B cell (primary cell): ENCODE data around the gene HOXA5. TPM values are rescaled to one million over a fixed set of nuclear protein-coding genes. Genes with fewer than 3 reads are reported as not detected.

Experiments
- ATAC-seq: fragments of 200-7000 bp; cut with Tn5 transposase; one replicate; pipeline ENCODE4 v1.10.0; 2021; ENCODE audit warnings: low read depth, mild to moderate bottlenecking, moderate number of reproducible peaks, moderate library complexity
- CTCF ChIA-PET: fragments of 350-600 bp; sonication (Branson Sonifier 250); formaldehyde crosslinking; loops from one replicate; lab custom pipeline; 2021; ENCODE audit warnings: antibody characterized with exemption, inconsistent platforms; lab: Charles Lee
- POLR2A ChIA-PET: fragments of 350-600 bp; sonication (Branson Sonifier 250); formaldehyde crosslinking; loops from one replicate; lab custom pipeline; 2021; ENCODE audit warnings: antibody characterized with exemption; lab: Charles Lee
- DNase-seq: peaks from one replicate; pipeline ENCODE4 v3.0.0; 2013
- H2AFZ ChIP-seq: 2 replicates; pipeline ENCODE4 v1.6.1; 2012; ENCODE audit warnings: mild to moderate bottlenecking, low read depth, low read length; ENCODE audit not compliant: insufficient read depth, poor library complexity, severe bottlenecking
- H3K27ac ChIP-seq, 2 donors: 1 replicate in 1 of 2; 2 replicates in 1 of 2; pipeline ENCODE4 v1.5.1; 2012 to 2013; ENCODE audit warnings: low read length in 2 of 2, mild to moderate bottlenecking in 2 of 2, moderate library complexity in 1 of 2
- H3K27me3 ChIP-seq, 4 experiments: fragments of 200-600 bp in 1 of 4; sonication (generic) in 1 of 4; replicated peaks in 1 of 4; 1 replicate in 2 of 4; 2 replicates in 2 of 4; pipeline versions ENCODE4 v1.6.1 to v1.7.0; 2013 to 2016; ENCODE audit warnings: low read length in 3 of 4, mild to moderate bottlenecking in 2 of 4, mixed read lengths in 1 of 4, moderate library complexity in 1 of 4; ENCODE audit not compliant: insufficient read depth in 4 of 4, control insufficient read depth in 3 of 4; ENCODE audit errors: control extremely low read depth in 1 of 4
- H3K36me3 ChIP-seq, 2 experiments: replicated peaks in 1 of 2; 1 replicate in 1 of 2; 2 replicates in 1 of 2; pipeline versions ENCODE4 v1.6.1 to v1.7.1; 2013; ENCODE audit warnings: low read length in 1 of 2; ENCODE audit not compliant: insufficient read depth in 2 of 2, control insufficient read depth in 1 of 2; ENCODE audit errors: control extremely low read depth in 1 of 2, extremely low read depth in 1 of 2
- H3K4me1 ChIP-seq, 2 donors: fragments of 200-600 bp in 1 of 2; sonication (generic) in 1 of 2; 1 replicate in 1 of 2; 2 replicates in 1 of 2; pipeline versions ENCODE4 v1.5.1 to v1.6.1; 2013 to 2017; ENCODE audit warnings: low read length in 2 of 2; ENCODE audit not compliant: control insufficient read depth in 2 of 2, insufficient read depth in 2 of 2
- H3K4me2 ChIP-seq: replicated peaks from 2 replicates; pipeline ENCODE3; 2012; ENCODE audit warnings: mild to moderate bottlenecking, low read depth, low read length; ENCODE audit not compliant: poor library complexity, severe bottlenecking
- H3K4me3 ChIP-seq, 5 experiments: fragments of 200-600 bp in 1 of 5; sonication (generic) in 1 of 5; 1 replicate in 3 of 5; 2 replicates in 2 of 5; pipeline versions ENCODE4 v1.5.1 to v1.7.0; 2011 to 2016; ENCODE audit warnings: low read length in 4 of 5, mild to moderate bottlenecking in 4 of 5, low read depth in 2 of 5, control low read depth in 1 of 5, moderate library complexity in 1 of 5; ENCODE audit not compliant: insufficient read depth in 1 of 5; ENCODE audit errors: control extremely low read depth in 1 of 5, extremely low read depth in 1 of 5
- H3K79me2 ChIP-seq: fragments of 200-600 bp; sonication (generic); one replicate; pipeline ENCODE4 v1.6.0; 2016; ENCODE audit warnings: low read length; ENCODE audit not compliant: control insufficient read depth, insufficient read depth
- H3K9ac ChIP-seq: fragments of 200-600 bp; sonication (generic); 2 replicates; pipeline ENCODE4 v1.6.1; 2017; ENCODE audit warnings: mild to moderate bottlenecking, low read length, moderate library complexity
- H3K9me3 ChIP-seq, 3 donors: one replicate each; pipeline versions ENCODE4 v1.6.1 to v1.7.1; 2013; ENCODE audit warnings: low read length in 2 of 3; ENCODE audit not compliant: control insufficient read depth in 2 of 3, insufficient read depth in 1 of 3; ENCODE audit errors: control extremely low read depth in 1 of 3
- H4K20me1 ChIP-seq: 2 replicates; pipeline ENCODE4 v1.6.0; 2012; ENCODE audit warnings: mild to moderate bottlenecking, low read length; ENCODE audit not compliant: insufficient read depth, control insufficient read depth, poor library complexity, severe bottlenecking
- H3K27ac Mint-ChIP-seq: one replicate; pipeline ENCODE4 v1.8.0; 2021; ENCODE audit warnings: mixed read lengths
- H3K27me3 Mint-ChIP-seq: one replicate; pipeline ENCODE4 v1.8.0; 2021; ENCODE audit warnings: mixed read lengths
- H3K4me1 Mint-ChIP-seq: one replicate; pipeline ENCODE4 v1.8.0; 2021; ENCODE audit warnings: mixed read lengths
- H3K4me3 Mint-ChIP-seq: one replicate; pipeline ENCODE4 v1.8.0; 2021; ENCODE audit warnings: mixed read lengths
- H3K9me3 Mint-ChIP-seq: one replicate; pipeline ENCODE4 v1.8.0; 2022; ENCODE audit warnings: mixed read lengths; ENCODE audit not compliant: insufficient read depth
- CTCF ChIP-seq: fragments of 200-600 bp; IDR thresholded peaks from one replicate; pipeline ENCODE4 v1.8.0; 2022; ENCODE audit warnings: antibody characterized with exemption, mild to moderate bottlenecking
- EZH2 ChIP-seq: IDR thresholded peaks from 2 replicates; pipeline ENCODE4 v1.6.1; 2012; ENCODE audit warnings: borderline replicate concordance, low read depth, mild to moderate bottlenecking, moderate library complexity, low read length; ENCODE audit not compliant: insufficient read depth, poor library complexity, severe bottlenecking
- WGBS: methylation state at CpG from one replicate; pipeline ENCODE4 v1.1.5; 2013; ENCODE audit warnings: missing lambda C conversion rate; ENCODE audit not compliant: insufficient coverage; 5-methylcytosine and 5-hydroxymethylcytosine counted together
- intact Hi-C: fragments of 100-400 bp; cut with micrococcal nuclease; formaldehyde crosslinking; loops from one replicate; pipeline ENCODE4 v1.10.0; 2022
- polyA plus RNA-seq: library from polyadenylated mRNA; depleted of rRNA; stranded (reverse); fragments of >200 nt; gene quantifications from 2 replicates; pipeline ENCODE4 v1.2.3, GENCODE V29; 2012
- total RNA-seq, 2 donors: library from RNA; stranded (reverse); fragments of 120-200 nt in 1 of 2; gene quantifications; 1 replicate in 1 of 2; 2 replicates in 1 of 2; pipeline versions ENCODE4 v1.2.3 to v1.2.4, GENCODE V29; 2013 to 2022

HOXA5 gene
- total and polyA plus RNA-seq, 2 donors (not counting 1 experiment from before 2014, with no cell fraction given), result not detected

GRCh38 chr7:27173956-27174873, 30.7 kb upstream of the HOXA5 start, which contains the start of gene HOXA10:
Gene HOXA10, minus strand, starts transcription at chr7:27174320. Its CDS starts 14 bp downstream, at chr7:27174306.
- peak within 1 kb of the TSS; percentile 93 for H3K4me2 ChIP-seq
- no peaks in the 10 kb centered on the region for H3K36me3 ChIP-seq
- H3K9me3 ChIP-seq, result peaks cover 0 to 54% (median 10%) of the 10 kb centered on the region in 3 donors
- H2AFZ ChIP-seq, result peak within 1 kb of the TSS; percentile 64
- Mint-ChIP-seq H3K4me1 (peaks cover 15% of the 10 kb centered on the region), H3K4me3 (peak within 1 kb of the TSS; percentile 64), H3K9me3 (no peaks in the 10 kb centered on the region), H3K27ac (peak within 1 kb of the TSS; percentile 20), H3K27me3 (peaks cover 54% of the 10 kb centered on the region)
- peaks cover 8% of the 10 kb centered on the region for H4K20me1 ChIP-seq
- POLR2A ChIA-PET, result interaction anchor here (0.5 kb wide), 1 partner anchor 18 kb away, joined by 3 read pairs; no protein-coding TSS in a partner anchor
- CTCF ChIA-PET, result interaction anchor here (1.4 to 1.9 kb wide), 3 partner anchors 8 to 25 kb away, joined by 3 to 5 read pairs (median 5); no protein-coding TSS in a partner anchor
- ATAC-seq (no peak), DNase-seq (peak; percentile 28)
- peaks cover 0 to 95% (median 78%) of the 10 kb centered on the region in 4 experiments for H3K27me3 ChIP-seq
- no peak for TF ChIP-seq CTCF
- no peak for TF ChIP-seq EZH2
- no peaks in the 10 kb centered on the region for H3K79me2 ChIP-seq
- peak within 1 kb of the TSS; percentile 61 for H3K9ac ChIP-seq
- no peak within 1 kb of the TSS for H3K27ac ChIP-seq
- H3K4me1 ChIP-seq, result peaks cover 29 to 52% of the 10 kb centered on the region in 2 donors
- H3K4me3 ChIP-seq, result peak within 1 kb of the TSS in 3 of 5 experiments; percentile 36 to 55 (median 51)
- WGBS, result 7% methylated on average over 78 of the region's 82 CpGs
- intact Hi-C loops, result loop anchor here (1.0 kb wide), 1 partner anchor 10 kb away; no protein-coding TSS in a partner anchor
